IPS-18c (cell line): ENCODE data around the gene NEO1.

Experiments
- H3K4me3 ChIP-seq: 2 replicates; pipeline ENCODE4 v1.7.0; 2013; ENCODE audit warnings: low read depth, mild to moderate bottlenecking, low read length, moderate library complexity; ENCODE audit not compliant: insufficient read depth
- H3K9me3 ChIP-seq: one replicate; pipeline ENCODE4 v1.6.1; 2013; ENCODE audit warnings: mild to moderate bottlenecking, low read length, moderate library complexity; ENCODE audit not compliant: control insufficient read depth, insufficient read depth

Gene NEO1

GRCh38 chr15:73225358-73226015 lies 173.2 kb downstream of the NEO1 start:
- H3K4me3 ChIP-seq: no peak overlapping the region
- H3K9me3 ChIP-seq: peaks cover 4% of the 10 kb centered on the region

GRCh38 chr15:73226093-73226814 lies 174.0 kb downstream of the NEO1 start:
- H3K4me3 ChIP-seq: no peak overlapping the region
- peaks cover 4% of the 10 kb centered on the region for H3K9me3 ChIP-seq

GRCh38 chr15:73227433-73228056 lies 175.3 kb downstream of the NEO1 start:
- Histone ChIP-seq H3K9me3 (no peaks in the 10 kb centered on the region), H3K4me3 (no peak overlapping the region)

- Histone ChIP-seq H3K9me3 (no peaks in the 10 kb centered on the region), H3K4me3 (no peak overlapping the region)
These were observed 175.9 kb downstream of the NEO1 start for GRCh38 chr15:73228128-73228646.

GRCh38 chr15:73231661-73232419 lies 179.6 kb downstream of the NEO1 start:
- no peak overlapping the region for H3K4me3 ChIP-seq
- H3K9me3 ChIP-seq: no peaks in the 10 kb centered on the region

- no peak overlapping the region for H3K4me3 ChIP-seq
- H3K9me3 ChIP-seq: no peaks in the 10 kb centered on the region
These were observed 180.5 kb downstream of the NEO1 start for GRCh38 chr15:73232776-73233175.

- Histone ChIP-seq H3K4me3 (no peak overlapping the region), H3K9me3 (no peaks in the 10 kb centered on the region)
These were observed 181.4 kb downstream of the NEO1 start for GRCh38 chr15:73233623-73234022.

GRCh38 chr15:73237910-73238309 lies 185.6 kb downstream of the NEO1 start:
- H3K9me3 ChIP-seq: no peaks in the 10 kb centered on the region
- no peak overlapping the region for H3K4me3 ChIP-seq

GRCh38 chr15:73239564-73240215 lies 187.4 kb downstream of the NEO1 start:
- no peaks in the 10 kb centered on the region for H3K9me3 ChIP-seq
- H3K4me3 ChIP-seq: no peak overlapping the region

- Histone ChIP-seq H3K9me3 (no peaks in the 10 kb centered on the region), H3K4me3 (no peak overlapping the region)
These were observed 188.7 kb downstream of the NEO1 start for GRCh38 chr15:73240866-73241499.

GRCh38 chr15:73244333-73244732 lies 192.1 kb downstream of the NEO1 start:
- no peak overlapping the region for H3K4me3 ChIP-seq
- H3K9me3 ChIP-seq: no peaks in the 10 kb centered on the region

GRCh38 chr15:73246439-73246838 lies 194.2 kb downstream of the NEO1 start:
- Histone ChIP-seq H3K9me3 (no peaks in the 10 kb centered on the region), H3K4me3 (no peak overlapping the region)

- Histone ChIP-seq H3K4me3 (no peak overlapping the region), H3K9me3 (no peaks in the 10 kb centered on the region)
These were observed 194.6 kb downstream of the NEO1 start for GRCh38 chr15:73246898-73247297.

- H3K9me3 ChIP-seq: no peaks in the 10 kb centered on the region
- no peak overlapping the region for H3K4me3 ChIP-seq
These were observed 195.1 kb downstream of the NEO1 start for GRCh38 chr15:73247331-73247730.

GRCh38 chr15:73249499-73249898 lies 197.2 kb downstream of the NEO1 start:
- no peaks in the 10 kb centered on the region for H3K9me3 ChIP-seq
- no peak overlapping the region for H3K4me3 ChIP-seq

GRCh38 chr15:73254598-73254997 lies 202.3 kb downstream of the NEO1 start:
- Histone ChIP-seq H3K9me3 (no peaks in the 10 kb centered on the region), H3K4me3 (no peak overlapping the region)
